ENCODE measurements around the gene ARHGAP26. TPM values are rescaled to one million over a fixed set of nuclear protein-coding genes. Genes with fewer than 3 reads are reported as not detected.

ARHGAP26 gene
- total and polyA plus RNA-seq, 7 donors = 2.5 to 28.7 (median 12.0) TPM

GRCh38 chr5:142830241-142831008 lies 60.2 kb downstream of the ARHGAP26 start:
- Histone ChIP-seq H3K27me3 (ENCODE audit: insufficient read depth in 3 of 3, low read length in 2 of 3) (no peaks in the 10 kb centered on the region), H3K4me1 (peaks cover 28% of the 10 kb centered on the region), H3K36me3 (ENCODE audit: insufficient read depth in 1 of 2, low read depth in 1 of 2) (no peaks in the 10 kb centered on the region), H3K27ac (no peak overlapping the region), H3K9me3 (no peaks in the 10 kb centered on the region), H3K4me3 (no peak overlapping the region)
- intact Hi-C loops (cut with DNase I) = no loop called here
- no peak for TF ChIP-seq CTCF (IDR thresholded peaks at IDR 0.05)
- WGBS, 3 donors = 63 to 70% (median 64%) methylated on average over 8 of the region's 8 CpGs
- no peak for DNase-seq
- no peak for ATAC-seq

GRCh38 chr5:142831009-142831383 lies 60.8 kb downstream of the ARHGAP26 start:
- H3K27me3 ChIP-seq (ENCODE audit: insufficient read depth in 3 of 3, low read length in 2 of 3) = no peaks in the 10 kb centered on the region
- DNase-seq = no peak
- peaks cover 23% of the 10 kb centered on the region for H3K4me1 ChIP-seq
- WGBS, 3 donors = 25 to 46% (median 37%) methylated on average over 3 of the region's 3 CpGs
- H3K27ac ChIP-seq = no peak overlapping the region
- ATAC-seq = peak in 1 of 4 donors; percentile 23
- intact Hi-C loops (cut with DNase I) = no loop called here
- H3K36me3 ChIP-seq (ENCODE audit: insufficient read depth in 1 of 2, low read depth in 1 of 2) = no peaks in the 10 kb centered on the region
- TF ChIP-seq CTCF (IDR thresholded peaks at IDR 0.05) = no peak
- no peaks in the 10 kb centered on the region for H3K9me3 ChIP-seq
- H3K4me3 ChIP-seq = no peak overlapping the region

GRCh38 chr5:142832263-142832662 lies 62.1 kb downstream of the ARHGAP26 start:
- no peaks in the 10 kb centered on the region for H3K9me3 ChIP-seq
- WGBS, 3 donors = 59 to 93% (median 83%) methylated on average over 3 of the region's 3 CpGs
- H3K27ac ChIP-seq = no peak overlapping the region
- no peaks in the 10 kb centered on the region for H3K27me3 ChIP-seq (ENCODE audit: insufficient read depth in 3 of 3, low read length in 2 of 3)
- no peak overlapping the region for H3K4me3 ChIP-seq
- H3K36me3 ChIP-seq (ENCODE audit: insufficient read depth in 1 of 2, low read depth in 1 of 2) = no peaks in the 10 kb centered on the region
- TF ChIP-seq CTCF (IDR thresholded peaks at IDR 0.05) = no peak
- DNase-seq = no peak
- intact Hi-C loops (cut with DNase I) = no loop called here
- H3K4me1 ChIP-seq = peaks cover 16% of the 10 kb centered on the region
- no peak for ATAC-seq

- no peaks in the 10 kb centered on the region for H3K27me3 ChIP-seq (ENCODE audit: insufficient read depth in 3 of 3, low read length in 2 of 3)
- H3K36me3 ChIP-seq (ENCODE audit: insufficient read depth in 1 of 2, low read depth in 1 of 2) = no peaks in the 10 kb centered on the region
- H3K4me3 ChIP-seq = no peak overlapping the region
- DNase-seq = no peak
- ATAC-seq = no peak
- H3K27ac ChIP-seq = no peak overlapping the region
- peaks cover 27% of the 10 kb centered on the region for H3K4me1 ChIP-seq
- intact Hi-C loops (cut with DNase I) = no loop called here
- no peak for TF ChIP-seq CTCF (IDR thresholded peaks at IDR 0.05)
- 92 to 97% (median 95%) methylated on average over 7 of the region's 7 CpGs for WGBS, 3 donors
- H3K9me3 ChIP-seq = no peaks in the 10 kb centered on the region
Observed at GRCh38 chr5:142833517-142834449, 63.6 kb downstream of the ARHGAP26 start.
